Kidney (tissue), 14 donors: ENCODE data around the gene PLP1. TPM values are rescaled to one million over a fixed set of nuclear protein-coding genes. Genes with fewer than 3 reads are reported as not detected.

Experiments
- DNase-seq, 5 donors: peaks; one replicate each; pipeline ENCODE4 v3.0.0-alpha.2; 2013 to 2020
- FAIRE-seq: peaks from 2 replicates; lab custom pipeline; 2012; peaks lifted over from hg19 to GRCh38; lab: Jason Lieb, UNC
- H3K27ac ChIP-seq, 2 donors: one replicate each; pipeline ENCODE4 v1.7.0; 2013; ENCODE audit warnings: low read depth in 2 of 2, low read length in 2 of 2, inconsistent platforms in 1 of 2
- H3K27me3 ChIP-seq: one replicate; pipeline ENCODE4 v1.7.1; 2013; ENCODE audit warnings: low read length, inconsistent platforms; ENCODE audit not compliant: control insufficient read depth, insufficient read depth
- H3K36me3 ChIP-seq, 3 donors: one replicate each; pipeline versions ENCODE4 v1.7.0 to v1.7.1; 2013; ENCODE audit warnings: low read length in 3 of 3, control low read depth in 1 of 3, inconsistent platforms in 1 of 3; ENCODE audit not compliant: insufficient read depth in 3 of 3, control insufficient read depth in 2 of 3
- H3K4me1 ChIP-seq, 3 donors: one replicate each; pipeline versions ENCODE4 v1.7.0 to v1.7.1; 2013; ENCODE audit warnings: low read length in 3 of 3, inconsistent platforms in 1 of 3, low read depth in 1 of 3; ENCODE audit not compliant: control insufficient read depth in 2 of 3, insufficient read depth in 2 of 3
- H3K4me3 ChIP-seq, 3 donors: one replicate each; pipeline versions ENCODE4 v1.7.0 to v1.8.1; 2013; ENCODE audit warnings: low read length in 3 of 3, control low read depth in 1 of 3, inconsistent platforms in 1 of 3
- H3K9ac ChIP-seq, 3 donors: one replicate each; pipeline versions ENCODE4 v1.7.0 to v1.7.1; 2013; ENCODE audit warnings: low read length in 3 of 3, control low read depth in 1 of 3, inconsistent platforms in 1 of 3
- H3K9me3 ChIP-seq, 3 donors: one replicate each; pipeline versions ENCODE4 v1.7.0 to v1.7.1; 2013; ENCODE audit warnings: low read length in 3 of 3, control low read depth in 1 of 3, inconsistent platforms in 1 of 3; ENCODE audit not compliant: control insufficient read depth in 2 of 3, insufficient read depth in 1 of 3
- CTCF ChIP-seq: IDR thresholded peaks from 3 replicates; pipeline ENCODE4 v1.5.1; 2012; ENCODE audit warnings: mild to moderate bottlenecking, moderate library complexity, borderline replicate concordance; ENCODE audit not compliant: insufficient read depth; ENCODE audit errors: extremely low read depth
- intact Hi-C: fragments of 100-400 bp; cut with DNase I; formaldehyde crosslinking; loops from one replicate; pipeline ENCODE4 v1.11.1; 2022
- polyA plus RNA-seq: library from polyadenylated mRNA; stranded (reverse); fragments of 350-450 nt; fragmentation: Illumina TruSeq; extraction: RNeasy Lipid Tissue Mini Kit (QIAGEN cat#74804); gene quantifications from one replicate; pipeline ENCODE4 v1.2.3, GENCODE V29; 2014; ENCODE audit warnings: low read depth, low replicate concordance; ENCODE audit not compliant: insufficient read depth
- total RNA-seq: library from RNA; stranded (reverse); fragmentation: NEBNext Ultra II Directional; extraction: Animal tissue kit (Norgen Biotek cat#: 25700); gene quantifications from one replicate; pipeline ENCODE4 v1.2.1, GENCODE V29; 2021
- donor health status: control.
- donor health status: control.
- donor health status: control.
- donor health status: control.
- donor health status: control.
- donor health status: DM: yes; HTN: yes; CAD: no.
- donor health status: Normal renal cell carcinoma (clear cell type).

Gene PLP1
- total and polyA plus RNA-seq, 2 donors from 2014 or later: 1.1 to 2.4 TPM

- Histone ChIP-seq H3K9me3 (no peaks in the 10 kb centered on the region), H3K9ac (no peak overlapping the region), H3K27me3 (peaks cover 7% of the 10 kb centered on the region), H3K27ac (no peak overlapping the region), H3K4me3 (no peak overlapping the region), H3K36me3 (no peaks in the 10 kb centered on the region), H3K4me1 (no peaks in the 10 kb centered on the region)
- intact Hi-C loops: no loop called here
- FAIRE-seq (no peak), DNase-seq (no peak)
- no peak for TF ChIP-seq CTCF
Observed at GRCh38 chrX:103730147-103730795, 46.4 kb upstream of the PLP1 start.

GRCh38 chrX:103730796-103731493 lies 45.7 kb upstream of the PLP1 start:
- intact Hi-C loops: no loop called here
- H3K9ac ChIP-seq: no peak overlapping the region
- no peak overlapping the region for H3K27ac ChIP-seq

GRCh38 chrX:103733017-103733416 lies 43.6 kb upstream of the PLP1 start:
- H3K9ac ChIP-seq: no peak overlapping the region
- no peaks in the 10 kb centered on the region for H3K9me3 ChIP-seq
- H3K27me3 ChIP-seq: peaks cover 7% of the 10 kb centered on the region
- H3K27ac ChIP-seq: no peak overlapping the region
- H3K36me3 ChIP-seq: no peaks in the 10 kb centered on the region
- no peak for TF ChIP-seq CTCF
- H3K4me3 ChIP-seq: no peak overlapping the region
- DNase-seq: no peak
- no peak for FAIRE-seq
- H3K4me1 ChIP-seq: no peaks in the 10 kb centered on the region
- intact Hi-C loops: no loop called here

More at GRCh38 chrX:103730796-103731493, 45.7 kb upstream of the PLP1 start:
- no peaks in the 10 kb centered on the region for H3K4me1 ChIP-seq
- no peaks in the 10 kb centered on the region for H3K36me3 ChIP-seq
- no peak for FAIRE-seq
- no peak overlapping the region for H3K4me3 ChIP-seq
- no peaks in the 10 kb centered on the region for H3K9me3 ChIP-seq
- DNase-seq: peak in 1 of 5 donors; percentile 18
- H3K27me3 ChIP-seq: peaks cover 7% of the 10 kb centered on the region
- TF ChIP-seq CTCF: no peak
